Measurements from ENCODE around the gene NR4A2. TPM values are rescaled to one million over a fixed set of nuclear protein-coding genes. Genes with fewer than 3 reads are reported as not detected.

The NR4A2 gene
- total and polyA plus RNA-seq, 2 experiments from 2014 or later: 2.3 to 4.5 TPM

DNA sequence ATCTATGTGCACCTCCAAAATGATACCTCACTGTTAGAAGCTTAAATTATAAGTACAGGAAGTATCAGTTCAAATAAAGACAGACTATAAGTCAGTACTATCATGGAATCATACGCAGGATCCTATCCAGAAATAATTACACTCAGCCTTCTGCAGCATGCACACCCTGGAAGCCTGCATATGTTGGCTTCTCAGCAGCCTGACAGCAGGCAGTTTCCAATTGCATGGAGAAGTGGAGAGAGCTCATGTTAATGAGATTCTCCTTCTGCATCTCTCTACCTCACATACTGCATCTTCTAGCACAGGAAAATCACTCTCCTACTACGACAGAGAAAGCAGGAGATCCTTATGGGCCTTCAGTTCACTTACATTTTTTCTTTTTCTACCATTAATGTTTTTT lies 20.5 kb downstream of the NR4A2 start:
- Histone ChIP-seq H3K9me2 (replicated peaks; ENCODE audit: insufficient read depth) (no peaks in the 10 kb centered on the region), H3K4me2 (no peak overlapping the region), H3K4me1 (ENCODE audit: insufficient read depth) (no peaks in the 10 kb centered on the region), H4K20me1 (ENCODE audit: insufficient read depth, poor library complexity, severe bottlenecking) (no peaks in the 10 kb centered on the region), H3K79me2 (no peaks in the 10 kb centered on the region), H3K27me3 (peaks cover 4% of the 10 kb centered on the region), H2AFZ (no peak overlapping the region), H3K27ac (no peak overlapping the region), H3K4me3 (no peak overlapping the region), H3K9me3 (ENCODE audit: low read depth) (no peaks in the 10 kb centered on the region), H3K36me3 (replicated peaks; ENCODE audit: insufficient read depth, low read depth) (no peaks in the 10 kb centered on the region)
- DNase-seq (ENCODE audit: low spot score): no peak
- TF ChIP-seq EZH2phosphoT487 (IDR thresholded peaks at IDR 0.05; ENCODE audit: low read depth, severe bottlenecking, unreplicated experiment) (no peak), EZH2 (IDR thresholded peaks at IDR 0.05; ENCODE audit: borderline replicate concordance) (no peak), CTCF (IDR thresholded peaks at IDR 0.05; ENCODE audit: poor library complexity) (no peak)
- WGBS (ENCODE audit: low lambda C conversion rate, missing lambda C conversion rate): 79% methylated on average over 2 of the region's 2 CpGs

GRCh38 chr2:156310773-156311172 lies 21.7 kb downstream of the NR4A2 start:
- TF ChIP-seq EZH2phosphoT487 (IDR thresholded peaks at IDR 0.05; ENCODE audit: low read depth, severe bottlenecking, unreplicated experiment) (no peak), CTCF (IDR thresholded peaks at IDR 0.05; ENCODE audit: poor library complexity) (no peak), EZH2 (IDR thresholded peaks at IDR 0.05; ENCODE audit: borderline replicate concordance) (no peak)
- no peak overlapping the region for H3K27ac ChIP-seq
- peaks cover 4% of the 10 kb centered on the region for H3K27me3 ChIP-seq
- H3K36me3 ChIP-seq (replicated peaks; ENCODE audit: insufficient read depth, low read depth): no peaks in the 10 kb centered on the region
- no peaks in the 10 kb centered on the region for H4K20me1 ChIP-seq (ENCODE audit: insufficient read depth, poor library complexity, severe bottlenecking)
- no peak overlapping the region for H3K4me2 ChIP-seq
- H2AFZ ChIP-seq: no peak overlapping the region
- H3K4me3 ChIP-seq: no peak overlapping the region
- no peak for DNase-seq (ENCODE audit: low spot score)
- H3K79me2 ChIP-seq: no peaks in the 10 kb centered on the region
- H3K9me2 ChIP-seq (replicated peaks; ENCODE audit: insufficient read depth): no peaks in the 10 kb centered on the region
- H3K9me3 ChIP-seq (ENCODE audit: low read depth): no peaks in the 10 kb centered on the region
- H3K4me1 ChIP-seq (ENCODE audit: insufficient read depth): no peaks in the 10 kb centered on the region

- H3K9me2 ChIP-seq (replicated peaks; ENCODE audit: insufficient read depth): no peaks in the 10 kb centered on the region
- H3K4me2 ChIP-seq: no peak overlapping the region
- no peaks in the 10 kb centered on the region for H3K79me2 ChIP-seq
- H3K4me1 ChIP-seq (ENCODE audit: insufficient read depth): no peaks in the 10 kb centered on the region
- TF ChIP-seq EZH2 (IDR thresholded peaks at IDR 0.05; ENCODE audit: borderline replicate concordance) (no peak), EZH2phosphoT487 (IDR thresholded peaks at IDR 0.05; ENCODE audit: low read depth, severe bottlenecking, unreplicated experiment) (no peak), CTCF (IDR thresholded peaks at IDR 0.05; ENCODE audit: poor library complexity) (no peak)
- H2AFZ ChIP-seq: no peak overlapping the region
- no peaks in the 10 kb centered on the region for H3K9me3 ChIP-seq (ENCODE audit: low read depth)
- H4K20me1 ChIP-seq (ENCODE audit: insufficient read depth, poor library complexity, severe bottlenecking): no peaks in the 10 kb centered on the region
- H3K4me3 ChIP-seq: no peak overlapping the region
- H3K27ac ChIP-seq: no peak overlapping the region
- peaks cover 2% of the 10 kb centered on the region for H3K27me3 ChIP-seq
- no peaks in the 10 kb centered on the region for H3K36me3 ChIP-seq (replicated peaks; ENCODE audit: insufficient read depth, low read depth)
- 41% methylated on average over 1 of the region's 1 CpG for WGBS (ENCODE audit: low lambda C conversion rate, missing lambda C conversion rate)
- no peak for DNase-seq (ENCODE audit: low spot score)
Observed at GRCh38 chr2:156309917-156310316, 22.6 kb downstream of the NR4A2 start.

GRCh38 chr2:156309167-156309566 lies 23.4 kb downstream of the NR4A2 start:
- no peaks in the 10 kb centered on the region for H3K4me1 ChIP-seq (ENCODE audit: insufficient read depth)
- no peaks in the 10 kb centered on the region for H3K79me2 ChIP-seq
- no peak overlapping the region for H2AFZ ChIP-seq
- no peak overlapping the region for H3K4me2 ChIP-seq
- no peaks in the 10 kb centered on the region for H3K27me3 ChIP-seq
- no peaks in the 10 kb centered on the region for H3K36me3 ChIP-seq (replicated peaks; ENCODE audit: insufficient read depth, low read depth)
- TF ChIP-seq EZH2phosphoT487 (IDR thresholded peaks at IDR 0.05; ENCODE audit: low read depth, severe bottlenecking, unreplicated experiment): no peak
- TF ChIP-seq EZH2 (IDR thresholded peaks at IDR 0.05; ENCODE audit: borderline replicate concordance): no peak
- TF ChIP-seq CTCF (IDR thresholded peaks at IDR 0.05; ENCODE audit: poor library complexity): no peak
- no peaks in the 10 kb centered on the region for H3K9me2 ChIP-seq (replicated peaks; ENCODE audit: insufficient read depth)
- H3K9me3 ChIP-seq (ENCODE audit: low read depth): no peaks in the 10 kb centered on the region
- H3K27ac ChIP-seq: no peak overlapping the region
- no peak for DNase-seq (ENCODE audit: low spot score)
- H3K4me3 ChIP-seq: no peak overlapping the region
- H4K20me1 ChIP-seq (ENCODE audit: insufficient read depth, poor library complexity, severe bottlenecking): no peaks in the 10 kb centered on the region

Data from hepatocyte (in vitro differentiated cells).